Urothelium cell line (cell line): ENCODE data around the gene HOXA11.
A peak's percentile ranks its signal among the peaks of the same experiment; 100 is the strongest.

ENCODE experiments used
- DNase-seq: peaks from one replicate; pipeline ENCODE4 v3.0.0; 2011; ENCODE audit warnings: low spot score, mixed read lengths
- FAIRE-seq: peaks from 2 replicates; lab custom pipeline; 2011; peaks lifted over from hg19 to GRCh38; lab: Jason Lieb, UNC

Gene HOXA11

GRCh38 chr7:27194002-27194352 lies 8.9 kb upstream of the HOXA11 start:
- DNase-seq (no peak), FAIRE-seq (peak; percentile 69)

- DNase-seq (no peak), FAIRE-seq (no peak)
These were observed 8.4 kb upstream of the HOXA11 start for GRCh38 chr7:27193335-27194001.

DNA sequence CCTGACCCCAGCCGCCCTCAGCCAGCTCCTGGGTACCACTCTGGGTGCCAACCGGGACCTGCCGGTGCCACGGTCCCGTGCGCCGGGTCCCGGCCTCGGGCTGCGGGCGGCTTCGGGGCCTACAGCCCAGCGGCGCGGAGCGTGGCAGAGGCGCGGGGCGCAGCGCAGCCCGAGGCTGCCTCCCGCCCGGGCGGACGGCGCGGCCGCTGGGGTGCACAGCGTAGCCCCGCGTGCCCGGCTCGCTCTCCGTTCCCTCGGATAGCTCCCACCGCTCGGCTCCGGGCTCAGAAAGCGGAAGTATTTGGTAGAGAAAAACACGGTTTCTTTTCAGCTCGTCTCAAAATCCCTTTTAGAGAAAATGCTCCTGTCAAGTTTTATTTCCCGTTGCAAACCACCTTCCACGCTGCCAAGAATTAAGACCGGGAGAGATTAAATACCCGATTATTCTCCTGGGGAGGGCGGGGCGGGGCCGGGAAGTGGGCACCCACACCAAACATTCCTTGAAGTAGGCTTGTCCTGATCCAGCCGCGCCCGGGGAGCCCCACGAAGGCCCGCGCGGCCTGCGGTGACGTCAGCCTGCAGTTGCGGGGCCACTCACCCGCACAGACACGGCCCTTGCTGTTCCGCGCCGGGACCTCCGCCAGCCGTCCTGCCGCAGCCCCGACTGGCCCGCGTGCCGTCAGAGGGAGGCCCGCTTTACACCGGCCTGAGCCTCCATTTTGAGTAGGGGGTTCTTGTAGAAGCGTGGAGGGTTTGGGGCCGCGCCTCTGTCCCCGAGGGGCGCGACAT lies 7.7 kb upstream of the HOXA11 start:
- FAIRE-seq (no peak), DNase-seq (no peak)

GRCh38 chr7:27191833-27192545 lies 7.0 kb upstream of the HOXA11 start:
- FAIRE-seq (no peak), DNase-seq (no peak)

GRCh38 chr7:27191161-27191731 lies 6.2 kb upstream of the HOXA11 start:
- FAIRE-seq: no peak
- no peak for DNase-seq

DNA sequence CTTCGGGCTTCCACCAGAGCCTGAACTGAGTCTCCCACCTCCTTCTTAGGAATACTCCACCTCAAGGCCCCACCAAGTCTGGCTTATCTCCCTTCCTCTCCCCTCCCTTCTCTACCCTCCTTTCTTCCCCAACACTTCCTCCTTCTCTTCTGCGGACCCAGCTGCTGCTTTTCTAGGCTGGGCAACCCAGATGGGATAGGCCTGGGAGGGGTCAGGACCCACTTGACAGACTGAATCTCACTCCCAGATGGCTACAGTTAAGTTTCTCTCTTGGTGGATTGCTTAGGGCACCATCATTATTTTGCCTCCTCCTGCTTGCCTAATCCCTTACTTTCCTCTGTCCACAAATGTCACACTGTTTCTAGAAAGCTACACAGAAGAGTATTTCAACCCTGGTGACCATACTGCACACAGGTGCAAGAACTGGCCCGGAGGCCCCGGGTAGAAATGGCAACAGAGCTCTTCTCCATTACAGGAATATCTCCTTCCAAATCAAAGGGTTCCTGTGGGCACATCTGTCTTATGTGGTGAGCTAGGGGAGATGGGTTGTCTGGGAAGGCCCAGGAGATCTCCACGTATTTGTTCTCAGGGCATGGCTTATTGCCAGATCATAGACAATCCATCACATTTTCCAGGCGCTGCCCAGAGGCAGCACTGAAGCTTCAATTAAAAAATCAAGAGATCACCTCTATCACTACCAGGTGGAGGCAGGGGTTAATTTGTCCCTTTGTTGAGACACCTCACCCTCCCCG lies 5.1 kb upstream of the HOXA11 start:
- DNase-seq (no peak), FAIRE-seq (no peak)

DNA sequence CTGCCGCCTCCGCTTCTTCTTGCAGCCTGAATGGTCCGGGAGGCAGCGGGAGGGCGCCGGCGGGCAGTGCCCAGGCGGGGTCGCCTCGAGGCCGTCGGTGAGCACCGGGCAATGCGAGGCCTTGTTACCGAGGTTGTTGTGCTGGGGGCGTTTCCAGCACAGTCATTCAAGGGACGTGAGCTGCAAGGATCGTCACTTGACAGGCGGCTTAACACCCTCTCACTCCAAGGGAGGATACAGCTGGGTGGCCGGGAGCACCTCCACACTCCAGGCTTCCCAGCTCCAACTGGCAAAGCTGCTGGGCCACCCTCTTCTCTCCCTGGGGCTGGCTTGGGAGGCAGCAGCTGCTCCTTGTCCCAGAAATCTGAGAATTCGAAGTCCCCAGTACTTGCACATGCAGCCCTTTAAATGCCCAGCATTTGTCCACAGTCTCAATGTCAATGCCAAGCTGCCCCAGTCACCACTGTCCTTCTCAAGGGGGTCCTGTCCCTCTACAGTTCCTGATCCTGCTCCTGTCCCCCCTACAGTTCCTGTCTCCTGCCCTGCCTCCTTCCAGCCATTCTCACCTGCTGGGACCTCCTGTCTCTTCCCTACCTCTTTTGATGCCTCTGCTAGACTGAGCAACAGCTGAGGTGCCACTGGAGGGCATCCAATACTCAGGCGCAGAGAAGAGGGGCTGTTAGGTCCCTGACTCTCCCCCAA lies 4.4 kb upstream of the HOXA11 start:
- no peak for FAIRE-seq
- no peak for DNase-seq

- FAIRE-seq (no peak), DNase-seq (no peak)
These were observed 3.6 kb upstream of the HOXA11 start for GRCh38 chr7:27188386-27189294.

- no peak for DNase-seq
- no peak for FAIRE-seq
These were observed 2.7 kb upstream of the HOXA11 start for GRCh38 chr7:27187475-27188385.

DNA sequence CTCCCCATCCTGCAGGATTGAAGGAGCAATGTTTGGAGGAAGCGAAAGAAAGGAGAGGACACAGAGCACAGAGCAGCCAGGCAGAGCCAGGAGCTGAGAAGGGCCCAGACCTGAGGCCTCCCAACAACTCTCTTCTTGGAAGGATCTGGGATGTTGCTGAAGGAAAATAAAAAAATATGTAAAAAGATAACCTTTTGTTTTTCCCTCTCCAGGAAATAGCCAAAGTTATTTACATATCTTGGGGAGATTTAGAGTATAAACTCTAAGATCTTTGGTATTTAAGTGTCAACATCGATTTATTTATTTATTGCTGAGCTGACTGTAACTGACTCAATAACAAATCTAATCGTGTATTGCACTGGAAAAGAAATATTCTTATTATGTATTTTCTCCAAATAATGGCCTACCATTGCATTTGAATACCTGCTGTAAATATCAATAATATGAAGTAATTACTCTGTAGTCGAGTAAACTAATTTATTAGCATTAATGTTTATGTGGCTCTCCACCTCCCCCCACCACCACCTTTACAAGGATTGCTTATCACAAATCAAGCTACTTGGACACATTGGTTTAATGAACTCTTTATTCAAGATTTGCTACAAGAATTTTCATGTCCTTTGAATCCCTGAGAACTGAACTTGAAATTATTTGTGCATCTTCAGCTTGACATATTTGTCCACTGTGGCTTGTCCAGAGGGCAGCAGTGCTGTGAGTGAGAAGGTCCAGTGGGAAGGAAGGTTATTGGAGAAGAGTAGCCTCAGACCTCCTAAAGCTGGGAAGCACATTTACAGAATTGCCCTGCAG lies 1.8 kb upstream of the HOXA11 start:
- DNase-seq (no peak), FAIRE-seq (no peak)

- DNase-seq (no peak), FAIRE-seq (peak; percentile 9)
These were observed 1.0 kb upstream of the HOXA11 start for GRCh38 chr7:27185854-27186667.

DNA sequence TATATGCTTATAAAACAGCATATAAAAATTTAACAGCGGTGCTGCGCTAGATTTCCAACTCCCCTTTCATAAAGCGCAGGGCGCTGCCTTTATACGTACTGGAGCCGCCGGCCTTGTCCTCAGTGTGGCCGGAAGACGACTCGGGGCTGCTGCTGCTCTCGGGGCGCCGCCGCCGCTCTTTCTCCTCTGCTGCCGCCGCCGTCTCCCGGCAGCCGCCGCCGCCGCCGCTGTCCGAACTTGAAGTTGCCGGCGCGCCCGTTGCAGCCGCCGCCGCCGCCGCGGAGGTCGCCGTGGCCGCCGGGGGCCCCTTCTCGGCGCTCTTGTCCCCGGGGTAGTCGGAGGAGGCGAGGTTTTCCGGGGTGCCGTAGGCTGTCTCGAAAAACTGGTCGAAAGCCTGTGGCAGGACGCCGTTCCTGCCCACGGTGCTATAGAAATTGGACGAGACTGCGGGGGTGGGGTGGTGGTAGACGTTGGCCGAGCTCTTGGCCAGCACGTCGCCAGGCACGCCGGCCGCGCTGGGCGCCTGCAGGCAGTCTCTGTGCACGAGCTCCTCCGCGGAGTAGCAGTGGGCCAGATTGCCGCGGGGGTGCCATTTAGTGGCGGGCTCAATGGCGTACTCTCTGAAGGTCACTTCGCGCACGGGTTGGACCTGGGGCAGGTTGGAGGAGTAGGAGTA lies 557 bp downstream of the HOXA11 start:
- DNase-seq: peak; percentile 70
- peak; percentile 93 for FAIRE-seq

GRCh38 chr7:27183682-27184336 lies 1.2 kb downstream of the HOXA11 start:
- FAIRE-seq: no peak
- peak; percentile 70 for DNase-seq

DNA sequence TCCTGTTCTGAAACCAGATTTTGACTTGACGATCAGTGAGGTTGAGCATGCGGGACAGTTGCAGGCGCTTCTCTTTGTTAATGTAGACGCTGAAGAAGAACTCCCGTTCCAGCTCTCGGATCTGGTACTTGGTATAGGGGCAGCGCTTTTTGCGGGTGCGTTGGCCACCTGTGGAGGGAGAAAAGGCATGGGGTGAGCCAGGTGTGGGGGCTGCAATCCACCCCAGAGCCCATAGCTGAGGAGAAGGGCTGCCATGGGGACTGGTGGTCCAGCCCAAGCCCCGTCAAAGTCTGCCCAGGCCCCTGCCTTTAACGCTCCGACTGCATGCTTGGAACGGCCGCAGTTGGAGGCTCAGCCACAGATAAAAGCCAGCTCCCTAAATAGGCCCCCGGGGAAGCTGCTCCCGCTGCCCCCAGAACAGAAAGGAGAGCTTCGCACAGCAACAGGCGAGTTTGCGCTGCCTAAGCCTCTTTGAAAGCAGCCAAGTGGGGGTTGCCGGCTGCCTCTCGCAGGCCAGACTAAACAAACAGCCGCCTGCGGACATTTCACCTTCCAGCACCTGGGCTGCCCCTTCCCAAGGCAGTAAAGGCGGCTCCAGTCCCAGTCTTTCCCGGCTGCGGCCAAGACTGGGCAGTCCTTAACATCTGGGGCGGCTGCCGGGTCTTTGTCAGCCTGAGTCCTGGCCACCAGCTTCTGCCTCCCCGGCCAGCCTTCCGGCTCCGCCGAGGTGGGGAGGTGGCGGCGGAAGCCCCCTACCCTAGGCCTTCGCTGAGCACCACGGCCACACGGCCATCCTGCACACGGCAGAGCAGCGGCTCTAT lies 2.0 kb downstream of the HOXA11 start:
- DNase-seq (peak; percentile 37), FAIRE-seq (no peak)
